Transverse colon (tissue), 4 donors: ENCODE data around the gene SLC35B2. TPM values are rescaled to one million over a fixed set of nuclear protein-coding genes. Genes with fewer than 3 reads are reported as not detected.

Experiments used
- DNase-seq: peaks from one replicate; pipeline ENCODE4 v3.0.0-alpha.2; 2019
- H3K27ac ChIP-seq, 4 donors: fragments of 200-600 bp; sonication (generic); 2 replicates each; pipeline ENCODE4 v1.5.1; 2016 to 2018; ENCODE audit warnings: inconsistent platforms in 4 of 4
- H3K27me3 ChIP-seq: fragments of 200-600 bp; sonication (generic); 2 replicates; pipeline ENCODE4 v1.5.1; 2017; ENCODE audit warnings: inconsistent platforms
- H3K36me3 ChIP-seq, 4 donors: fragments of 200-600 bp; sonication (generic); 2 replicates each; pipeline ENCODE4 v1.5.1; 2017 to 2019; ENCODE audit warnings: inconsistent platforms in 4 of 4
- H3K4me1 ChIP-seq, 4 donors: fragments of 200-600 bp; sonication (generic); 2 replicates each; pipeline ENCODE4 v1.5.1; 2017 to 2020; ENCODE audit warnings: inconsistent platforms in 4 of 4
- H3K4me3 ChIP-seq, 4 donors: fragments of 200-600 bp; sonication (generic); 1 replicate in 1 of 4; 2 replicates in 3 of 4; pipeline versions ENCODE4 v1.5.1 to v1.6.1; 2017 to 2019; ENCODE audit warnings: inconsistent platforms in 4 of 4
- H3K9me3 ChIP-seq, 2 donors: fragments of 200-600 bp; sonication (generic); 2 replicates each; pipeline ENCODE4 v1.5.1; 2017 to 2019; ENCODE audit warnings: inconsistent platforms in 2 of 2
- EP300 ChIP-seq: sonication (generic); formaldehyde crosslinking; IDR thresholded peaks from one replicate; pipeline ENCODE4 v1.6.1; 2017; ENCODE audit warnings: antibody characterized with exemption, low read depth
- POLR2A ChIP-seq: fragments of 450-650 bp; IDR thresholded peaks from one replicate; pipeline ENCODE4 v1.6.1; 2016; ENCODE audit warnings: antibody characterized with exemption, mild to moderate bottlenecking, moderate library complexity
- POLR2AphosphoS5 ChIP-seq, 3 donors: sonication (generic); formaldehyde crosslinking; IDR thresholded peaks; one replicate each; pipeline ENCODE4 v1.6.1; 2016; ENCODE audit warnings: antibody characterized with exemption in 3 of 3
- WGBS, 2 donors: methylation state at CpG; one replicate each; pipeline ENCODE4 v1.1.5; 2018; ENCODE audit warnings: low coverage in 1 of 2; 5-methylcytosine and 5-hydroxymethylcytosine counted together
- in situ Hi-C, 4 donors: fragments of 200-750 bp; cut with MboI; loops; one replicate each; pipeline versions ENCODE4 v1.15.0 to v1.15.1; 2017; ENCODE audit warnings: low sequenced_read_pairs in 3 of 4, low pct_ligation_motif_present in 1 of 4, low pct_unique_long_range_greater_than_20kb in 1 of 4
- intact Hi-C: fragments of 100-400 bp; cut with DNase I; formaldehyde crosslinking; loops from one replicate; pipeline ENCODE4 v1.15.1; 2023; ENCODE audit warnings: low total_unique reads
- total RNA-seq, 4 donors: library from RNA; depleted of rRNA; stranded (reverse); fragments of >200 nt; gene quantifications; one replicate each; pipeline ENCODE4 v1.1.0, GENCODE V29; 2016
- TF ChIP-seq, protein P1 (sequence below), 5 experiments: fragments of 200-600 bp in 3 of 5; fragments of 450-650 bp in 2 of 5; sonication (generic) in 3 of 5; IDR thresholded peaks; 1 replicate in 2 of 5; 2 replicates in 3 of 5; pipeline ENCODE4 v1.5.1; 2016 to 2017; ENCODE audit warnings: antibody characterized with exemption in 5 of 5, inconsistent platforms in 3 of 5, mild to moderate bottlenecking in 2 of 5, moderate library complexity in 1 of 5

The SLC35B2 gene
- total RNA-seq, 4 donors from 2014 or later, result 9.0 to 36.4 (median 22.5) TPM

DNA sequence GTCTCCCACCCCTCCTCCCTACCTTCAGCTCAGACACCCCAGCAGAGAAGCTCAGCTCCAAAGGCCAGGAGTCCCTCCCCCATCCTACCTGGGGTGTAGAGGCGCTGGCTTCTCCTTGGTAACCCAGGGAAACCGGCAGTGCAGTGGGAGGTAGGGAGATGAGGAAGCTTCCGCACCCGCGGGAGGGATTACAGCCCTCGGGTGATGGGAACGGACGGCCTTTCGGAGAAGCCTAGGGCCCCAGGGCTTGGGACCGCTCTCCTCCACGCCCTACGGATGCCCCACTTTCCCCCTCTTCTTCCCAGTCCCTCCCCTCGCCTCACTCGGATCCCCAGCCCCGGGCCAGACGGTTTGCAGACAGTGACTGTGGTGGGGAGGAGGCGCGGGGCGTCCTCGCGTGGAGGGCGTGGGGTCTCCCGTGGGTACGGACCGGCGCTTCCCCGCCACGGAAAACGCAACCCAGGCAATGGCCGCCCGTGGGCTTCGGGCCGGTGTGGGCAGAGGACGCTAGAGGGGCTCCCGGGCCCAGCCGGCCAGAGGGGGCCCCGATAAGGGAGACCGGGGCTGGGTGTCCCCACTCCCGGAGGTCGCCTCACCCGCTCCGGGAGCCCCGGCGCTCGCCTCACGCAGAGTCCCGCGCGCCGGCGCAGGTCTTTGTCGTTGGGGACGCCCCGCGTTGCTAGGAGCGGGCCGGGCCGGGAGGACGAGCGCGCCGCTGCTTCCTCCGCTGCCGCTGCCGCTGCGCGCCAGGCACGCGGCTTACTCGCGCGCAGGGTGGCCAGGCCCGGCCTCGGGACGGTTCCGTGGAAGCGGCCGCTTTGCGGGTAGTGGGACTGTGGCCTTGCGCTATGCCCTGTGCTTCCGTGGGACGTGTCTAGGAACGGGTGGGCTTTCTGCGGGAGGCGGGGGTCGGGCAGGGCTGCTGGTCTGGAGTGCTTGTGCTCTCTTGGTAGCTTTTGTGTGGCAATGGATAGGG, 40.0 kb upstream of the SLC35B2 start:
- Histone ChIP-seq H3K4me3 (peak overlapping the region; percentile 25 to 64 (median 33)), H3K27me3 (peaks cover 62% of the 10 kb centered on the region), H3K27ac (no peak overlapping the region), H3K36me3 (peaks cover 0 to 3% (median 0%) of the 10 kb centered on the region in 4 donors), H3K9me3 (no peaks in the 10 kb centered on the region), H3K4me1 (peaks cover 6 to 16% (median 14%) of the 10 kb centered on the region in 4 donors)
- intact Hi-C loops (no loop called here), in situ Hi-C loops (no loop called here)
- DNase-seq, result peak; percentile 25
- TF ChIP-seq POLR2AphosphoS5 (IDR thresholded peaks at IDR 0.05), result no peak
- TF ChIP-seq EP300, result no peak
- peak; percentile 10 for TF ChIP-seq POLR2A
- whole genome bisulfite sequencing, 2 donors, result 4% methylated on average over 22 of the region's 86 CpGs; no CpG with 5 or more reads in 1 of the 2 donors

DNA sequence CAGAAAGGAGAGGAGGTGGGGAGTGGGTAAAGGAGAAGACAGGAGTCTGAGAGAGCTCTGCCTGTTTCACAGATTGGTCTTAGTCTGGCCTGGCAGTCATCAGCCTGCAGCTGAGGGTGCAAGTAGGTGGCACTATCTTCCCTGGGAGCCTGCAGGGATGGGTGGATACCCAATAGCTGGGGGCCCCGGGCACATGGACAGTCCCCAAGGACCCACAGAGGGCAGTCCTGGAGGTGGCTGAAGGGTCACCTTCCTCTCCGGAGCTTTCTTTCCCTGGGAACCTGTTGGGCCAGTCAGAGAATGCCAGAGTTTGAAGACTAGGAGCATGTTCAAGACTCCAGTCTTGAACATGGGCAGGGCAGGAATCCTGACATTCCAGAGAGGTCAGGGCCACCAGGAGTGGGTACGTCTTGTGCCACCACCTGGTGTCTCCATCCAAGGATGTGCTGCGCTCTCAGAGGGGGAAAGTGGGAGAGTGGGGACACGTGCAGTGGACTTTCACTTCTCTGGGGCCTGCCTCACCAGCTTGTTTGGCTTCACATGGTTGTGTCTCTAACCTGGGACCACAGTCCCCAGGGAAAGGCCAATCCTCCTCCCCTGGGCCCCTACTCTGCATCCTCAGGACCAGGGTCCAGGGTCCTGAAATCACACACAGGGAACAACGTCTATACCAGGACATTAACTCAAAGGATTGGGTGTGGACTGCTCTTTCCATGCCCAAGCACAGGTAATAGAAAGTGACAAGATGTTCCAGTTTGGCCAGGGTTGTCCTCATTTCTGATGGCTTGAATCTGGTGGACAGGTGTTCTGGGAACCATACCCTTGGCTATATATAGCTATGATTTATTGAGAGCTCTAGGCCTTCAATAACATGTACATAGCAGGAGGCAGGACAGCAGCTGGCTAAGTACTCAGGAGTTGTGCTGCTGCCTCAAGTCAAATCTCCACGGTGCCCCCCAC, 37.8 kb upstream of the SLC35B2 start:
- Histone ChIP-seq H3K27ac (no peak overlapping the region), H3K27me3 (peaks cover 85% of the 10 kb centered on the region), H3K9me3 (no peaks in the 10 kb centered on the region), H3K4me1 (peaks cover 6 to 16% (median 14%) of the 10 kb centered on the region in 4 donors), H3K4me3 (no peak overlapping the region), H3K36me3 (no peaks in the 10 kb centered on the region)
- no peak for DNase-seq
- in situ Hi-C loops, result no loop called here
- intact Hi-C loops, result loop anchor here (5.0 kb wide), 1 partner anchor 1223 kb away; no protein-coding TSS in a partner anchor
- TF ChIP-seq, protein P1, sequence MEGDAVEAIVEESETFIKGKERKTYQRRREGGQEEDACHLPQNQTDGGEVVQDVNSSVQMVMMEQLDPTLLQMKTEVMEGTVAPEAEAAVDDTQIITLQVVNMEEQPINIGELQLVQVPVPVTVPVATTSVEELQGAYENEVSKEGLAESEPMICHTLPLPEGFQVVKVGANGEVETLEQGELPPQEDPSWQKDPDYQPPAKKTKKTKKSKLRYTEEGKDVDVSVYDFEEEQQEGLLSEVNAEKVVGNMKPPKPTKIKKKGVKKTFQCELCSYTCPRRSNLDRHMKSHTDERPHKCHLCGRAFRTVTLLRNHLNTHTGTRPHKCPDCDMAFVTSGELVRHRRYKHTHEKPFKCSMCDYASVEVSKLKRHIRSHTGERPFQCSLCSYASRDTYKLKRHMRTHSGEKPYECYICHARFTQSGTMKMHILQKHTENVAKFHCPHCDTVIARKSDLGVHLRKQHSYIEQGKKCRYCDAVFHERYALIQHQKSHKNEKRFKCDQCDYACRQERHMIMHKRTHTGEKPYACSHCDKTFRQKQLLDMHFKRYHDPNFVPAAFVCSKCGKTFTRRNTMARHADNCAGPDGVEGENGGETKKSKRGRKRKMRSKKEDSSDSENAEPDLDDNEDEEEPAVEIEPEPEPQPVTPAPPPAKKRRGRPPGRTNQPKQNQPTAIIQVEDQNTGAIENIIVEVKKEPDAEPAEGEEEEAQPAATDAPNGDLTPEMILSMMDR (IDR thresholded peaks at IDR 0.05), result no peak
- TF ChIP-seq POLR2A, result no peak
- WGBS, 2 donors, result 62% methylated on average over 6 of the region's 7 CpGs; no CpG with 5 or more reads in 1 of the 2 donors

DNA sequence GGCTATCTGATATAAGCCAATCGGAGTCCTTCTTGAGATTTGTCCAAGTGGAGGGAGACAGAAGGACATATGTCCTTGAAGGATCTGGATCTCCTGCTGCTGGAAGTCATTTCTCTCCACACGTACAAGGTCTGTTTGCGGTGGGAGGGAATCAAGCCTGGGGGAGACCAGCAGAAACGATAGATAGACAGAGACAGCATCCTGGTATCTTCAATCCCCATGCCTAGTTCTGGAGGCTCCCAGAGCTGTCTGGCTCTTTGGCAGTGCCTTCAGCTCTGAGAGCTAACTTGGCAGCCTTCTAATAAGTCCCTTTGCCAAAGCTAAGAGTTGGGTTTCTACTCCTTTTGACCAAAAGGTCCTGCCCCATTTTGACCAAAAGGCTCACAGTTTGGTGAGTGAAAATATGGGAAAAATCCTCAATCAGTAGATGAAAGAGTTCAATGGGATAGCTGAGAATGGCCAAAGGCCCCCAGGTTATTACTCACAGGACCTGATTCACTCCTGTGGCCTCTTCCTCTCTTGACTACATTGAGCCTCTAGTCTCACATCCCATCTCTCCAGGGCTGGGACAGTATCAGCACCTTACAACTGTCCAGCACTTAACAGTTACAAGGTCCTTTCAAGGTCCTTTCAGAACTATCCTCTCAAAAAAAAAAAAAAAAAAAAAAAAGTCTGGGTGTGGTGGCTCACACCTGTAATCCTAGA, 35.5 kb upstream of the SLC35B2 start:
- in situ Hi-C loops, result no loop called here
- no peak for DNase-seq
- 80 to 83% methylated on average over 1 to 4 of the region's 4 CpGs for WGBS, 2 donors

DNA sequence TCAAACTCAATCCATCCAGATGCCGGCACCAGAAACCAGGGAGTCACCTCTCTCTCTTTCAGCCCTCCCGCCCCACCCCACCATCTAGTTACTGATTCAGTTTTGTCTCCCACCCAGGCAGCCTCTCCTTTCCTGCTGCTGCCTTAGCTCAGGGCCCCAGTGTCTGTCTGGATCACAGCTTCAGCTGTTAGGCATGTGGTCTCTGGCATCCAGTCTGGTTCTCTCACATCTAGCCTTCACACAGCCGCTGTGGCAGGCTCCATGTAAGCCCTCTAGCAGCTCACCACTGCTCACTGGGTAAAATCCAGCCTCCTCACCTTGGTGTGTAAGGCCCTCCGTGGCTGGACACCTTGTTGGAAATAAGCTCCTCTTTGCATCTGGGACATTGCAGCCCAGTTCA, 34.5 kb upstream of the SLC35B2 start:
- TF ChIP-seq EP300 (no peak), POLR2A (no peak), POLR2AphosphoS5 (IDR thresholded peaks at IDR 0.05) (no peak)
- TF ChIP-seq, protein P1 (IDR thresholded peaks at IDR 0.05), result no peak
- 68% methylated on average over 4 of the region's 4 CpGs; no CpG with 5 or more reads in 1 of the 2 donors for WGBS, 2 donors
- Histone ChIP-seq H3K9me3 (no peaks in the 10 kb centered on the region), H3K27me3 (peaks cover 96% of the 10 kb centered on the region), H3K4me3 (no peak overlapping the region), H3K36me3 (no peaks in the 10 kb centered on the region), H3K4me1 (peaks cover 0 to 2% (median under 1%) of the 10 kb centered on the region in 4 donors), H3K27ac (no peak overlapping the region)
- DNase-seq, result no peak
- intact Hi-C loops, result loop anchor here (5.0 kb wide), 1 partner anchor 1220 kb away; no protein-coding TSS in a partner anchor
- in situ Hi-C loops, result no loop called here

More for the DNA sequence above, 35.5 kb upstream of the SLC35B2 start:
- Histone ChIP-seq H3K27me3 (peaks cover 96% of the 10 kb centered on the region), H3K27ac (no peak overlapping the region), H3K4me3 (no peak overlapping the region), H3K4me1 (peaks cover 6 to 12% (median 10%) of the 10 kb centered on the region in 4 donors), H3K36me3 (no peaks in the 10 kb centered on the region), H3K9me3 (no peaks in the 10 kb centered on the region)
- TF ChIP-seq, protein P1 (IDR thresholded peaks at IDR 0.05), result no peak
- TF ChIP-seq EP300 (no peak), POLR2AphosphoS5 (IDR thresholded peaks at IDR 0.05) (no peak)
- intact Hi-C loops, result loop anchor here (5.0 kb wide), 1 partner anchor 1221 kb away; no protein-coding TSS in a partner anchor
